PC-3 (cell line): ENCODE data around the gene TNPO2.

ENCODE experiments used
- CTCF ChIP-seq: fragments of 300-600 bp; sonication (generic); conservative IDR thresholded peaks from 2 replicates; pipeline ENCODE4 v1.5.1; 2017; ENCODE audit warnings: antibody characterized with exemption, low read depth, mild to moderate bottlenecking, low read length
- EZH2 ChIP-seq: fragments of 300-600 bp; sonication (generic); IDR thresholded peaks from one replicate; pipeline ENCODE4 v1.6.1; 2017; ENCODE audit warnings: antibody characterized with exemption, mild to moderate bottlenecking, low read length; ENCODE audit not compliant: unreplicated experiment

GRCh38 chr19:12733369-12734214, 9.9 kb upstream of the TNPO2 start:
- TF ChIP-seq CTCF (peak; percentile 68), EZH2 (no peak)
